Measurements from ENCODE around the gene TRIM13.
A peak's percentile ranks its signal among the peaks of the same experiment; 100 is the strongest.

DNA sequence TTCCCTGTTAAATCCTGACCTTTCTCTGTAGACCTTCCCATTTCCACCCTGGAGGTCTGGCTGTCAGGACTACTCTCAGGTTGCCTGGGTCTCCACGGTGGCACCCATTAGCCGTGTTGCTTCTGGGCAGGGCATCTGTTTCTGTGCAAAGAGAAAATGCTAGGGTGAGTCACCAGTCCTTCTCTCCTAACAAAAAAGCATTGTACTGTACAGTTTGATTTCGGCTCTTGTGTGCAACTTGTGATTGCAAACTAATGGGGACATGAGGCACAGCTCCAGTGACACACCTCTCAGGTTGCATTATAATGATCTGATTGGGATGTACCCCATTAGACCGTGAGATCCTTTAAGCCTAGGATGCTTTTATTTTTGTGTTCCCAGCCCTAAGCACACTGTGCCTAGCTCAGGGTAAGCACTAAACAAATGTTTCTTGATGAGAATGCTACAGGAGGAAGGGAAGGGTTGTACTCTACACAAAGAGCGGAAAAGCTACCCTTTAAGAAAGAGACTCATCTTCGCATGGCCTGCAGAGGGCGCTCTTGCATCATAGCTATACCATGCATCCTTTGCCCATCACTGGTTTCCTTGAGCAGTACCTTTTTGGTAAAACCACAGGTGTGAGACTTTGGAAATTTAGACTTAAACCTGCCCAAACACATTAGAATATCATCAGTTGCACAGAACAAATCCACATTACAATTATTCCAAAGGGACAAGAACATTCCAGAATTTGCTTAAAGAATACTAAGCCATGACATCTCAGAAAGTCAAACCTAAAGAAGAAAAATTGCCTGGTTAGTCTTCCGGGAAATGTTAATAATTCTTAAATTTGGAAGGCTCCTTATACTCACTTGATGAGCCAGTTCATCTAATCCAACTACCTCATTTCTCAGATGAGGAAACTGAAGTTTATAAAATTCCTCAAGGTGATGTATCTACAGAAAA lies 20.3 kb upstream of the TRIM13 start:
- TF ChIP-seq MXI1 (conservative IDR thresholded peaks at IDR 0.05; ENCODE audit: poor library complexity, severe bottlenecking) (no peak), REST (IDR thresholded peaks at IDR 0.05; ENCODE audit: borderline replicate concordance) (no peak)
- TF ChIP-seq, protein P1, sequence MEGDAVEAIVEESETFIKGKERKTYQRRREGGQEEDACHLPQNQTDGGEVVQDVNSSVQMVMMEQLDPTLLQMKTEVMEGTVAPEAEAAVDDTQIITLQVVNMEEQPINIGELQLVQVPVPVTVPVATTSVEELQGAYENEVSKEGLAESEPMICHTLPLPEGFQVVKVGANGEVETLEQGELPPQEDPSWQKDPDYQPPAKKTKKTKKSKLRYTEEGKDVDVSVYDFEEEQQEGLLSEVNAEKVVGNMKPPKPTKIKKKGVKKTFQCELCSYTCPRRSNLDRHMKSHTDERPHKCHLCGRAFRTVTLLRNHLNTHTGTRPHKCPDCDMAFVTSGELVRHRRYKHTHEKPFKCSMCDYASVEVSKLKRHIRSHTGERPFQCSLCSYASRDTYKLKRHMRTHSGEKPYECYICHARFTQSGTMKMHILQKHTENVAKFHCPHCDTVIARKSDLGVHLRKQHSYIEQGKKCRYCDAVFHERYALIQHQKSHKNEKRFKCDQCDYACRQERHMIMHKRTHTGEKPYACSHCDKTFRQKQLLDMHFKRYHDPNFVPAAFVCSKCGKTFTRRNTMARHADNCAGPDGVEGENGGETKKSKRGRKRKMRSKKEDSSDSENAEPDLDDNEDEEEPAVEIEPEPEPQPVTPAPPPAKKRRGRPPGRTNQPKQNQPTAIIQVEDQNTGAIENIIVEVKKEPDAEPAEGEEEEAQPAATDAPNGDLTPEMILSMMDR (IDR thresholded peaks at IDR 0.05; ENCODE audit: poor library complexity, severe bottlenecking) = peak; percentile 58
